Activated CD4-positive, alpha-beta T cell treated with anti-CD3 and anti-CD28 coated beads, Interleukin-2, Interleukin-4, amounts not matched to agents 100 ng/mL and 50 ng/mL, durations not matched to agents 16 hours and 8 hours (primary cell): ENCODE data around the gene CALU.
A peak's percentile ranks its signal among the peaks of the same experiment; 100 is the strongest.

Source experiments
- DNase-seq: peaks from one replicate; pipeline ENCODE4 v3.0.0-alpha.2; 2020; ENCODE audit warnings: low spot score

Gene CALU

GRCh38 chr7:128747327-128748079 lies 8.3 kb downstream of the CALU start:
- DNase-seq = no peak

GRCh38 chr7:128752251-128752650 lies 13.1 kb downstream of the CALU start:
- DNase-seq = no peak

GRCh38 chr7:128755075-128755818 lies 16.1 kb downstream of the CALU start:
- no peak for DNase-seq

GRCh38 chr7:128755819-128756476 lies 16.8 kb downstream of the CALU start:
- no peak for DNase-seq

- no peak for DNase-seq
Measured at GRCh38 chr7:128757203-128757602, 18.0 kb downstream of the CALU start.

- DNase-seq = no peak
Measured at GRCh38 chr7:128758553-128758952, 19.4 kb downstream of the CALU start.

- DNase-seq = no peak
Measured at GRCh38 chr7:128759242-128759641, 20.1 kb downstream of the CALU start.

GRCh38 chr7:128763541-128763940 lies 24.4 kb downstream of the CALU start:
- DNase-seq = no peak

- no peak for DNase-seq
Measured at GRCh38 chr7:128767475-128768110, 28.4 kb downstream of the CALU start.

GRCh38 chr7:128770233-128770632 lies 31.1 kb downstream of the CALU start:
- DNase-seq = no peak

- no peak for DNase-seq
Measured at GRCh38 chr7:128773604-128774003, 34.4 kb downstream of the CALU start.

- DNase-seq = no peak
Measured at GRCh38 chr7:128774029-128774689, 35.0 kb downstream of the CALU start.

- no peak for DNase-seq
Measured at GRCh38 chr7:128774921-128775320, 35.8 kb downstream of the CALU start.

GRCh38 chr7:128775744-128776474 lies 36.8 kb downstream of the CALU start, which contains the start of gene OPN1SW:
Gene OPN1SW (minus strand): TSS chr7:128775794. CDS start chr7:128775781, 13 bp downstream.
- no peak for DNase-seq

GRCh38 chr7:128777156-128778123 lies 38.3 kb downstream of the CALU start:
- no peak for DNase-seq

GRCh38 chr7:128778946-128779345 lies 39.8 kb downstream of the CALU start:
- no peak for DNase-seq

- no peak for DNase-seq
Measured at GRCh38 chr7:128781126-128781525, 42.0 kb downstream of the CALU start.

- DNase-seq = no peak
Measured at GRCh38 chr7:128781851-128782250, 42.7 kb downstream of the CALU start.

GRCh38 chr7:128783143-128783861 lies 44.1 kb downstream of the CALU start:
- DNase-seq = peak; percentile 18
